Testis (tissue), 3 donors: ENCODE results near the gene NACC2. TPM values are rescaled to one million over a fixed set of nuclear protein-coding genes. Genes with fewer than 3 reads are reported as not detected.

Experiments used
- DNase-seq: peaks from one replicate; pipeline ENCODE4 v3.0.0-alpha.2; 2019
- H3K27ac ChIP-seq, 2 donors: fragments of 200-600 bp; sonication (generic); one replicate each; pipeline ENCODE4 v1.5.1; 2019
- H3K27me3 ChIP-seq: fragments of 200-600 bp; sonication (generic); one replicate; pipeline ENCODE4 v1.5.1; 2019
- H3K36me3 ChIP-seq: fragments of 200-600 bp; sonication (generic); one replicate; pipeline ENCODE4 v1.5.1; 2017; ENCODE audit warnings: low read depth; ENCODE audit errors: missing control alignments
- H3K4me1 ChIP-seq: fragments of 200-600 bp; sonication (generic); one replicate; pipeline ENCODE4 v1.5.1; 2019
- H3K4me3 ChIP-seq, 2 donors: fragments of 200-600 bp; sonication (generic); one replicate each; pipeline ENCODE4 v1.5.1; 2017 to 2019
- H3K9me3 ChIP-seq: fragments of 200-600 bp; sonication (generic); one replicate; pipeline ENCODE4 v1.5.1; 2017
- CTCF ChIP-seq, 3 experiments: fragments of 450-650 bp in 2 of 3; fragments of 200-600 bp in 1 of 3; sonication (generic) in 1 of 3; IDR thresholded peaks; one replicate each; pipeline ENCODE4 v1.5.1; 2016 to 2019; ENCODE audit warnings: antibody characterized with exemption in 3 of 3, mild to moderate bottlenecking in 2 of 3, moderate library complexity in 1 of 3
- POLR2A ChIP-seq: fragments of 450-650 bp; IDR thresholded peaks from one replicate; pipeline ENCODE4 v1.6.1; 2017; ENCODE audit warnings: antibody characterized with exemption, mild to moderate bottlenecking, moderate library complexity
- WGBS, 2 donors: methylation state at CpG; one replicate each; pipeline ENCODE4 v1.1.5; 2018; 5-methylcytosine and 5-hydroxymethylcytosine counted together
- intact Hi-C: fragments of 100-400 bp; cut with DNase I; formaldehyde crosslinking; loops from one replicate; pipeline ENCODE4 v1.15.1; 2023; ENCODE audit warnings: low total_unique reads
- polyA plus RNA-seq: library from polyadenylated mRNA; stranded (reverse); fragments of 350-450 nt; fragmentation: Illumina TruSeq; extraction: RNeasy Lipid Tissue Mini Kit (QIAGEN cat#74804); gene quantifications from one replicate; pipeline ENCODE4 v1.2.3, GENCODE V29; 2014; ENCODE audit warnings: low read depth, low replicate concordance; ENCODE audit not compliant: insufficient read depth
- total RNA-seq, 2 donors: library from RNA; depleted of rRNA; stranded (reverse); fragments of >200 nt; gene quantifications; one replicate each; pipeline ENCODE4 v1.2.3, GENCODE V29; 2016

The NACC2 gene
- total and polyA plus RNA-seq, 3 donors from 2014 or later: 29.3 to 49.7 (median 49.5) TPM

GRCh38 chr9:136118320-136119060, 23.4 kb upstream of the NACC2 start, which contains the start of gene TMEM250:
TMEM250 (minus strand) TSS chr9:136118875; CDS start chr9:136116900, 1,975 bp downstream.
- peak within 1 kb of the TSS; percentile 84 to 96 for H3K27ac ChIP-seq
- no peaks in the 10 kb centered on the region for H3K27me3 ChIP-seq
- WGBS, 2 donors: 1% methylated on average over 56 of the region's 112 CpGs; no CpG with 5 or more reads in 1 of the 2 donors
- H3K4me1 ChIP-seq: peaks cover 21% of the 10 kb centered on the region
- intact Hi-C loops: loop anchor here (5.0 kb wide), 1 partner anchor 151 kb away; no protein-coding TSS in a partner anchor
- no peaks in the 10 kb centered on the region for H3K36me3 ChIP-seq
- no peak for TF ChIP-seq POLR2A
- TF ChIP-seq CTCF (IDR thresholded peaks at IDR 0.05): peak in 1 of 3 experiments; percentile 31
- peak; percentile 94 for DNase-seq
- H3K9me3 ChIP-seq: no peaks in the 10 kb centered on the region
- peak within 1 kb of the TSS; percentile 80 to 86 for H3K4me3 ChIP-seq

GRCh38 chr9:136117916-136118319, 22.8 kb upstream of the NACC2 start:
- H3K4me1 ChIP-seq: peaks cover 18% of the 10 kb centered on the region
- TF ChIP-seq POLR2A (no peak), CTCF (IDR thresholded peaks at IDR 0.05) (no peak)
- H3K27me3 ChIP-seq: no peaks in the 10 kb centered on the region
- H3K27ac ChIP-seq: peak overlapping the region; percentile 53 to 96
- no peaks in the 10 kb centered on the region for H3K9me3 ChIP-seq
- DNase-seq: no peak
- intact Hi-C loops: loop anchor here (5.0 kb wide), 1 partner anchor 151 kb away; no protein-coding TSS in a partner anchor
- H3K36me3 ChIP-seq: no peaks in the 10 kb centered on the region
- H3K4me3 ChIP-seq: peak overlapping the region; percentile 80 to 86
- WGBS, 2 donors: 0% methylated on average over 12 to 31 of the region's 36 CpGs

GRCh38 chr9:136117291-136117915, 22.3 kb upstream of the NACC2 start:
- Histone ChIP-seq H3K27ac (peak overlapping the region; percentile 53 to 96), H3K27me3 (no peaks in the 10 kb centered on the region), H3K4me1 (peaks cover 14% of the 10 kb centered on the region), H3K36me3 (no peaks in the 10 kb centered on the region), H3K4me3 (peak overlapping the region; percentile 80 to 86), H3K9me3 (no peaks in the 10 kb centered on the region)
- WGBS, 2 donors: 38 to 48% methylated on average over 17 to 23 of the region's 23 CpGs
- no peak for TF ChIP-seq POLR2A
- TF ChIP-seq CTCF (IDR thresholded peaks at IDR 0.05): no peak
- intact Hi-C loops: loop anchor here (5.0 kb wide), 1 partner anchor 150 kb away; no protein-coding TSS in a partner anchor
- DNase-seq: peak; percentile 48

DNA sequence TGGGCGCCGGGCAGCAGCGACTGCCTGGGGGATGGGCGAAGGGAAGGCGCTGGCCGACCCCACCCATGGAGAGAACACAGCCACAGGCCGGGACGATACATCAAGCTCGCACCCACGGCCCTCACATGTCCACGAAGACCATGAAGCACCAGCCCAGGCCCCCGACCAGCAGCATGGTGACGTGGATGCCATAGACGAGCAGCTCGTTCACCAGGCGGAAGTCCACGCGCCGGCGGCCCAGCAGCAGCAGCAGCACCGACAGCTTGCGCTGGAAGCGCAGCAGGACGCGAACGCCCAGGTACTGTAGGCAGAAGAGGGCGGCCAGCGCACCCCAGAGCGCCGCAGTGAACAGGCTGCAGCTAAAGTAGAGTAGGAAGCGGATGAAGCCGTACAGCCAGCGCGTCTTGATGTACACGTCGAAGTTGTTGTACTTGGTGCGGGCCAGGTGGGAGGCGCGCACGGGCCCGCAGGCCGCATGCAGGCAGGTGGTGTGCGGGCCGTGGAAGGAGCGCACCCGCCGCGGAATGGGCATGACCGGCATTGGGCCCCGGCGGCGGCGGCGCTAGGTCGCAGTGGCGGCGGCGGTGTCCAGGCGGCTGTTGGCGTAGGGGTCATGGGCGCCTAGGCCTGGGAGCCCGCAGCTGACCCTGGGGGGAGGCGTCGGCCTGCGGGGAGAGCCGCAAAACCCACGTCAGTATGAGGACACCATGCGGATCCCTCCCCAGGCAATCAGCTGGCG, 21.4 kb upstream of the NACC2 start:
- DNase-seq: no peak
- Histone ChIP-seq H3K4me1 (peaks cover 14% of the 10 kb centered on the region), H3K27ac (peak overlapping the region in 1 of 2 donors; percentile 16), H3K9me3 (no peaks in the 10 kb centered on the region), H3K4me3 (no peak overlapping the region), H3K36me3 (no peaks in the 10 kb centered on the region), H3K27me3 (no peaks in the 10 kb centered on the region)
- intact Hi-C loops: loop anchor here (5.0 kb wide), 1 partner anchor 149 kb away; no protein-coding TSS in a partner anchor
- TF ChIP-seq POLR2A: no peak
- TF ChIP-seq CTCF (IDR thresholded peaks at IDR 0.05): no peak
- 73 to 81% methylated on average over 25 to 56 of the region's 69 CpGs for WGBS, 2 donors
